HEK293T (cell line): Measurements from ENCODE around the gene HSPA12A.

Experiments
- ARNT ChIP-seq: fragments of 450-650 bp; IDR thresholded peaks from 2 replicates; pipeline ENCODE4 v1.6.1; 2017; ENCODE audit warnings: mild to moderate bottlenecking
- BHLHE40 ChIP-seq: fragments of 450-650 bp; IDR thresholded peaks from 2 replicates; pipeline ENCODE4 v1.6.1; 2016; ENCODE audit warnings: mild to moderate bottlenecking, moderate library complexity, borderline replicate concordance
- CTBP1 ChIP-seq: fragments of 450-650 bp; IDR thresholded peaks from 2 replicates; pipeline ENCODE4 v1.6.1; 2016; ENCODE audit warnings: borderline replicate concordance
- ELF4 ChIP-seq: fragments of 450-650 bp; IDR thresholded peaks from 2 replicates; pipeline ENCODE4 v1.6.1; 2017; ENCODE audit warnings: antibody characterized with exemption
- FOXA1 ChIP-seq: fragments of 450-650 bp; IDR thresholded peaks from 2 replicates; pipeline ENCODE4 v1.6.1; 2016; ENCODE audit warnings: mild to moderate bottlenecking
- FOXK2 ChIP-seq: fragments of 450-650 bp; IDR thresholded peaks from 2 replicates; pipeline ENCODE4 v1.6.1; 2016; ENCODE audit warnings: mild to moderate bottlenecking
- FOXM1 ChIP-seq: fragments of 450-650 bp; IDR thresholded peaks from 2 replicates; pipeline ENCODE4 v1.6.1; 2017; ENCODE audit warnings: mild to moderate bottlenecking, borderline replicate concordance
- HDGF ChIP-seq: fragments of 450-650 bp; IDR thresholded peaks from 2 replicates; pipeline ENCODE4 v1.6.1; 2017; ENCODE audit warnings: antibody characterized with exemption, borderline replicate concordance
- NFRKB ChIP-seq: fragments of 450-650 bp; IDR thresholded peaks from 2 replicates; pipeline ENCODE4 v1.6.1; 2016; ENCODE audit warnings: mild to moderate bottlenecking, moderate library complexity
- SP1 ChIP-seq: fragments of 450-650 bp; IDR thresholded peaks from 2 replicates; pipeline ENCODE4 v1.6.1; 2017
- TARDBP ChIP-seq: fragments of 450-650 bp; IDR thresholded peaks from 2 replicates; pipeline ENCODE4 v1.6.1; 2016
- ZNF384 ChIP-seq: fragments of 450-650 bp; IDR thresholded peaks from 2 replicates; pipeline ENCODE4 v1.6.1; 2016
- TF ChIP-seq, protein P1 (sequence below): fragments of 450-650 bp; IDR thresholded peaks from 2 replicates; pipeline ENCODE4 v1.6.1; 2016

GRCh38 chr10:116787893-116788665, 45.7 kb upstream of the HSPA12A start:
- TF ChIP-seq FOXA1 (no peak), FOXM1 (no peak), HDGF (no peak), SP1 (no peak), BHLHE40 (no peak), FOXK2 (no peak), CTBP1 (no peak), ARNT (no peak), TARDBP (no peak), ELF4 (no peak), NFRKB (no peak), ZNF384 (no peak)
- TF ChIP-seq, protein P1, sequence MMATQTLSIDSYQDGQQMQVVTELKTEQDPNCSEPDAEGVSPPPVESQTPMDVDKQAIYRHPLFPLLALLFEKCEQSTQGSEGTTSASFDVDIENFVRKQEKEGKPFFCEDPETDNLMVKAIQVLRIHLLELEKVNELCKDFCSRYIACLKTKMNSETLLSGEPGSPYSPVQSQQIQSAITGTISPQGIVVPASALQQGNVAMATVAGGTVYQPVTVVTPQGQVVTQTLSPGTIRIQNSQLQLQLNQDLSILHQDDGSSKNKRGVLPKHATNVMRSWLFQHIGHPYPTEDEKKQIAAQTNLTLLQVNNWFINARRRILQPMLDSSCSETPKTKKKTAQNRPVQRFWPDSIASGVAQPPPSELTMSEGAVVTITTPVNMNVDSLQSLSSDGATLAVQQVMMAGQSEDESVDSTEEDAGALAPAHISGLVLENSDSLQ, result no peak
